ENCODE results near the gene POU2AF2. TPM values are rescaled to one million over a fixed set of nuclear protein-coding genes. Genes with fewer than 3 reads are reported as not detected.

Gene POU2AF2
- total and polyA plus RNA-seq, 2 donors (not counting 3 experiments of a cell fraction or from before 2014, with no cell fraction given) = not detected

DNA sequence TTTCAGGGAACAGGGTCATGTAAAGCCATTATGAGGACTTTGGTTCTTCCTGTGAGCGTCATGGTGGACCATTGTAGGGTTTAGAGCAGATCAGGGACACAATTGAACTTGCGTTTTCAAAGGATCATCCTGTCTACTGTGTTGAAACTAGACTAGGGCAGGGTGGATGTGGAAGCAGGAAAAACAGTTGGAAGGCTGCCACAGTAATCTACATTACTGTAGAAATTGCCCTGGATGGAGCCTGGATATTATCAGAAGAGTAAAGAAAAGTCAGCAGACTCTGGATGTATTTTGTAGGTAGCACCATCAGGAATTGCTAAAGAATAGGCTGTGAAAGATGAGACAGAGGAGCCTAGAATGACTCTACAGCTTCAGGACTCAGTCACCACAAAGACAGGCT, 5.4 kb downstream of the POU2AF2 start:
- TF ChIP-seq MAX (IDR thresholded peaks at IDR 0.05; ENCODE audit: insufficient read depth, insufficient read length) (no peak), GATA2 (IDR thresholded peaks at IDR 0.05; ENCODE audit: insufficient read depth, insufficient read length, low read depth, low read length) (no peak), POLR2AphosphoS5 (IDR thresholded peaks at IDR 0.05; ENCODE audit: insufficient read depth, low read depth, low read length) (no peak), MYC (IDR thresholded peaks at IDR 0.05; ENCODE audit: low read depth, low read length) (no peak), EZH2 (IDR thresholded peaks at IDR 0.05; ENCODE audit: borderline replicate concordance, low read depth, low read length, severe bottlenecking) (no peak), POLR2A (IDR thresholded peaks at IDR 0.05; ENCODE audit: low read depth, low read length) (no peak), JUN (IDR thresholded peaks at IDR 0.05; ENCODE audit: borderline replicate concordance, insufficient read depth, insufficient read length, low read depth) (no peak), CTCF (IDR thresholded peaks at IDR 0.05; ENCODE audit: extremely low read depth in 1 of 2, insufficient read depth in 1 of 2, low read depth in 1 of 2, low read length in 2 of 2) (no peak), FOS (IDR thresholded peaks at IDR 0.05; ENCODE audit: borderline replicate concordance, insufficient read depth, low read length) (no peak)
- ChIA-PET CTCF (no interaction called here), POLR2A (no interaction called here)
- Histone ChIP-seq H3K4me2 (ENCODE audit: insufficient read depth, low read length) (no peak overlapping the region), H3K36me3 (ENCODE audit: control insufficient read depth in 2 of 2, extremely low read depth in 1 of 2, insufficient read depth in 2 of 2, low read length in 2 of 2) (no peaks in the 10 kb centered on the region), H3K4me1 (ENCODE audit: control insufficient read depth, extremely low read depth, insufficient read depth, low read length) (no peaks in the 10 kb centered on the region), H3K27ac (ENCODE audit: insufficient read depth, low read depth, low read length) (no peak overlapping the region), H3K4me3 (replicated peaks in 1 of 3; ENCODE audit: insufficient read depth in 1 of 3, low read depth in 1 of 3, low read length in 3 of 3) (no peak overlapping the region), H3K79me2 (ENCODE audit: control insufficient read depth, insufficient read depth, low read length) (no peaks in the 10 kb centered on the region), H3K27me3 (ENCODE audit: control insufficient read depth in 2 of 2, insufficient read depth in 2 of 2, low read length in 2 of 2) (peaks cover 0 to 3% of the 10 kb centered on the region in 2 experiments), H3K9ac (replicated peaks; ENCODE audit: extremely low read depth, insufficient read depth, low read length) (no peak overlapping the region), H3K9me3 (replicated peaks; ENCODE audit: control insufficient read depth, insufficient read depth, low read length) (no peaks in the 10 kb centered on the region), H4K20me1 (replicated peaks; ENCODE audit: control insufficient read depth, extremely low read depth, insufficient read depth, low read length) (no peaks in the 10 kb centered on the region), H3K9me1 (replicated peaks; ENCODE audit: control insufficient read depth, extremely low read depth, insufficient read depth, low read length) (no peaks in the 10 kb centered on the region), H2AFZ (ENCODE audit: low read depth, low read length) (no peak overlapping the region)
- no peak for DNase-seq (ENCODE audit: low read depth, low spot score)
- dilution Hi-C loops (cut with MboI; ENCODE audit: extremely low pct_ligation_motif_present, low sequenced_read_pairs) = no loop called here
- no peak for FAIRE-seq
- intact Hi-C loops (cut with micrococcal nuclease) = no loop called here
- BruUV-seq (replicated peaks) = no TSS peak

Measured in endothelial cell of umbilical vein (primary cell).